ENCODE measurements around the gene GPATCH2L.

The GPATCH2L gene

DNA sequence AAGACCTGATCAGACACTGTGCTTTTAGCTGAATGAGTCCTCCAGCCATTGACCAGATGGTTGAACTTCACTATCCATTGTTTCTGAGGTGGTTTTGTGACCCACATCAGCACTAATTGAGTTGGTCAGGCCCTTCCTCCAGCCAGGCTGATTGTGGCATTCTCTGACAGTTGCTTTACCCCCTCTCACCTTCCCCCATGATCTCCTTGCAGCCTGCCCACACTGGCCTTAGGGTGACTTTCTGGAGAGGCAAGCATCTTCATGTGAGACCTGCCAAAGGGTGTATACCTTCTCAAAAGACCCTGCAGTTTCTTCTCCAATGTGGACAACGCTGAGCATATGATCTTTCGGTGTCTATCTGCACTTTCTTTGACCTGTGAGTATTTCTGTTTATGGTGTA lies 83.9 kb downstream of the GPATCH2L start:
- DNase-seq (ENCODE audit: low spot score in 2 of 2): no peak
- no peaks in the 10 kb centered on the region for H3K36me3 ChIP-seq (replicated peaks)
- no peak overlapping the region for H3K4me3 ChIP-seq
- H3K9me3 ChIP-seq: no peaks in the 10 kb centered on the region
- H3K27me3 ChIP-seq (ENCODE audit: low read depth): no peaks in the 10 kb centered on the region
- in situ Hi-C loops (cut with MboI; ENCODE audit: low sequenced_read_pairs): no loop called here
- H3K4me1 ChIP-seq: no peaks in the 10 kb centered on the region

DNA sequence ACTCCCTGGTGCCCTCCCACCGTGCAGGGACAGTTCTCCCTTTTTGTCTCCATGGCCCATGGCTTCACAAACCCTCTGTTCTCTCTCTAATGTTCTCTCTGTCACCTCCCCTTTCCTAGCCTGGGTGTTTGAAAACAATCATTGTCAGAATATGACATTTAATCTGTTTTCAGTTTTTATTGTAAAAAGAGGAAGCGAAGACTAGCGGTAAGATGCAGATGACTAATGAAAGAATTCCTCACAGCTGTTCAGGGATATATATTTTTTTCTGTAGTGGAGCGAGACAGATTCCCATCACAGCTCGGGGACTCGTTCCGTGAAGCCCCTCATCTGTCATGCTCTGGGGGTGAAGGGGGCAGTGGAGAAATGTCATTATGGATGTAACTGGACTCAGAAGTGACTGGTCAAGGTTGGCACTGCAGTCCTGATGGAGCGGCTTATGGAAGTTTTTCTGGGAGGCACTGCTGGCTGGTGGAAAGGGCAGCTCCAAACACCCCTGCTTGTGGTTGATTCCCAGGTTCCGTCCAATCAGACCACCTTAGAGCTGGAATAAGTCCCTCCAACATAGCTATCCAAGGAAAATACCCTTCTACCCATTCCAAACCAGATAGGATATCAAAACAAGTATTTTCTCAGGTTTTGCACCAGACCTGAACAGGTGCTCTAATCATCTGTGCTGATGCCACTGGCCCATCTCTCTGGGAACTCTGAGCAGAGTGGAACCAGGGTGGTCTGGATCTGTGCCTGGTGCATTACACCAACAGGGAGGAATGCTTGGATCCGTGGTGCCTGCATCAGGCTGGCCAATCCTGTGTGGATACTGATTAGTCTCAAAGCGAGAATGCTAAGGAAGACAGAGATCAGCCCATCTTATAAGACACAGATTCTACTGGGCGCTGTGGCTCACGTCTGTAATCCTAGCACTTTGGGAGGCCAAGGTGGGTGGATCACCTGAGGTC lies 84.7 kb downstream of the GPATCH2L start:
- H3K27me3 ChIP-seq (ENCODE audit: low read depth): no peaks in the 10 kb centered on the region
- in situ Hi-C loops (cut with MboI; ENCODE audit: low sequenced_read_pairs): no loop called here
- H3K4me1 ChIP-seq: no peaks in the 10 kb centered on the region
- H3K9me3 ChIP-seq: no peaks in the 10 kb centered on the region
- no peak for DNase-seq (ENCODE audit: low spot score in 2 of 2)
- H3K36me3 ChIP-seq (replicated peaks): no peaks in the 10 kb centered on the region
- no peak overlapping the region for H3K4me3 ChIP-seq

DNA sequence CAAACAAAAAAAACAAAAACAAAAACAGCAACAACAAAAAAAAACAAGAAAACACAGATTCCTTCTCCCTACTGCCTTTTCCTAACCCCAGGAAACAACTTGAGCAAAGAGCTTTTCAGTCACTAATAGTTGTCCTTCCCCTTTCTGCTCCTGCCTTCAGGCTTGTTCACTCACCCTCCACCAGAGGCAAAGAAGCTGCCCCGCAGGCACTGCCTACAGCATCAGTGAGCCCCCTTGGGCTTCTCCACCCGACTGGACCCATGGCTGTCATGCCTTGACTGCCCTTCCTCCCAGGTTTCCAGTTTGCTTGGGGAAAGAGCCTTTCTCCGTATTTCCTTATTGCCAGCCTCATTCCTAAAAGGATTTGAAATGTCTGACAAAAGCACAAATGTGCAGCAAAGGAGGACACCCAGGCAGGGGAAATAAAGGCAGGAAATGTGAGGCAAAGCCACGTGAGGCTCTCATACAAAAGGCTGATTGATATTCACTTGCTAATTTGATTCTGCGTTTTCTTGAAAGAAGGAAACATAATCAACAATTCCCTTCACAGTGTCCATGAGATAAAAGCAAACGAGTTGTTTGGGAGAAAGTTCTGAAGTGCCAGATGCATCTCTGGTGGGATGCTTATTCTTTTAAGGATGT lies 85.7 kb downstream of the GPATCH2L start:
- no peak for DNase-seq (ENCODE audit: low spot score in 2 of 2)
- Histone ChIP-seq H3K4me1 (no peaks in the 10 kb centered on the region), H3K4me3 (no peak overlapping the region), H3K9me3 (no peaks in the 10 kb centered on the region), H3K27me3 (ENCODE audit: low read depth) (no peaks in the 10 kb centered on the region), H3K36me3 (replicated peaks) (no peaks in the 10 kb centered on the region)
- in situ Hi-C loops (cut with MboI; ENCODE audit: low sequenced_read_pairs): no loop called here

DNA sequence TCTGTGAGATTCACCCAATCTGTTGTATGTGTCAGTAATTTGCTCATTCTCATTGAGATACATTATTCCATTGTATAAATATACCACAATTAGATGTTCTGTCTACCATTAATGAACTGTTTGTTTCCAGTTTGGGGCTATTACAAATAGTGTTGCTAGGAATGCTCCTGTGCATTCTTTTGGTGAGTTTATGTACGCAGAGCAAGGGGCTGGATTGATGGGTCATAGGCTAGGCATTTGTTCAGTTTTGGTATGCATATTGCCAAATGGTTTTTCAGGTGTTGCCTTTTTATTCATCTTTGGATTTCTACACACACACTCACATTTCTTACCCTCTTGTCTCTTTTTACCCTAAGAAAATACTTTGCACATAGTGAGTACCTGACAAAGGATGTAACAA lies 93.4 kb downstream of the GPATCH2L start:
- in situ Hi-C loops (cut with MboI; ENCODE audit: low sequenced_read_pairs): no loop called here
- DNase-seq (ENCODE audit: low spot score in 2 of 2): no peak
- Histone ChIP-seq H3K4me1 (no peaks in the 10 kb centered on the region), H3K27me3 (ENCODE audit: low read depth) (no peaks in the 10 kb centered on the region), H3K9me3 (no peaks in the 10 kb centered on the region), H3K4me3 (no peak overlapping the region), H3K36me3 (replicated peaks) (no peaks in the 10 kb centered on the region)

DNA sequence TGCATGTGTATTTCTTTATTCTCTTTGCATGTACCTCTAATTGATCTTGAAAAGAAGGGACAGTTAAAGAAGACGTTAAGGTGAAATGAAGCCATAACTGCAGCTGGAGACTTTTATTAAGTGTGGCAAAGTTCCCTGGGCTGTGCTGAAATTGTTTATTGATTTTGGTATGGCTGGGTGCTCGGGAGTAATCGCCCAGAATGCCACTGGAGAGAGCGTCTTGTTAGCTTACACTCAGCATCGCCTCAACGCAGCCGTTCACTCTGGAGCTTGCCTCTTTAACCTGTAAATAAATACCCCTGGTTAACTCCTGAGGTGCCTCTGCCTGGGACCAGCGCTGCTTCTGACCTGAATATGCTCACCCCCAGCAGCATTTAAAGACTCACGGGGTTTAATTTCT lies 98.6 kb downstream of the GPATCH2L start:
- Histone ChIP-seq H3K9me3 (no peaks in the 10 kb centered on the region), H3K4me3 (no peak overlapping the region), H3K27me3 (ENCODE audit: low read depth) (peaks cover 9% of the 10 kb centered on the region), H3K36me3 (replicated peaks) (no peaks in the 10 kb centered on the region), H3K4me1 (no peaks in the 10 kb centered on the region)
- DNase-seq (ENCODE audit: low spot score in 2 of 2): no peak
- in situ Hi-C loops (cut with MboI; ENCODE audit: low sequenced_read_pairs): no loop called here

DNA sequence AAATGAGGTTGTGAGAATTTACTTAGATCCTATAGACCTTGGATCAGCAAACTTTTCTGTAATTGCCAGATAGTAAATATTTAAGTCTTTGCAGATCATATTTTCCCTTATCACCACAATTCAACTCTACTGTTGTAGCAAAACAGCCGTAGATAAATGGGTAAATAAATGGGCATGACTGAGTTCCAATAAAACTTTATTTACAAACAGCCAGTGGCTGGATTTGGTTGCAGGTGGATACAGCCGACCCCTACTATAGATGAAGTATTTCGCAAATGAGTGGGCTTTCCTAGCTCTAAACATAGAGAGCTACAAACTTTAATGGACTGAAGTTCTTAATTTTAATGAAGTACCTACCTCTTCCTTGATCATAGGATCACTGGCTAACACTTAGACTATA lies 100.7 kb downstream of the GPATCH2L start:
- Histone ChIP-seq H3K4me1 (no peaks in the 10 kb centered on the region), H3K36me3 (replicated peaks) (no peaks in the 10 kb centered on the region), H3K9me3 (no peaks in the 10 kb centered on the region), H3K27me3 (ENCODE audit: low read depth) (peaks cover 9% of the 10 kb centered on the region), H3K4me3 (no peak overlapping the region)
- no peak for DNase-seq (ENCODE audit: low spot score in 2 of 2)
- in situ Hi-C loops (cut with MboI; ENCODE audit: low sequenced_read_pairs): no loop called here

DNA sequence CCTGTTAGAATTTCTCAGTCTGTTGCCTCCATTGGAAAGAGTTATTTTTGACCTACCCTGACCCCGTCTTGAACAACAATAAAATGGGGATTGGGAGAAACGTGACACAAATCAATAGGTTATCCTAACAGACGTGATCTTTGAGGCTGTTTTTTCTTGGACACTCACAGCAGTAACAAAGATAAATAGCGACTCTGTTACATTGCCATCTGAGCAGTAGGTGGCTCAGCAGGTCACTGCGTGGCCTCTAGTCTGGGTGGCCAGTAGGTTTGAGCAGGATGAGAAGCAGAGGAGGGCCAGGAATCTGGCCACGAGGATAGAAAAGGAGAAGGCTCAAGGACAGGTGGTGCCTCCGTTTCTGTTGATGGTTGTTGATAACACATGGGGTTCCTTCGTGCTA lies 101.4 kb downstream of the GPATCH2L start:
- no peaks in the 10 kb centered on the region for H3K36me3 ChIP-seq (replicated peaks)
- H3K4me1 ChIP-seq: no peaks in the 10 kb centered on the region
- H3K9me3 ChIP-seq: no peaks in the 10 kb centered on the region
- DNase-seq (ENCODE audit: low spot score in 2 of 2): no peak
- in situ Hi-C loops (cut with MboI; ENCODE audit: low sequenced_read_pairs): no loop called here
- H3K4me3 ChIP-seq: no peak overlapping the region
- peaks cover 9% of the 10 kb centered on the region for H3K27me3 ChIP-seq (ENCODE audit: low read depth)

DNA sequence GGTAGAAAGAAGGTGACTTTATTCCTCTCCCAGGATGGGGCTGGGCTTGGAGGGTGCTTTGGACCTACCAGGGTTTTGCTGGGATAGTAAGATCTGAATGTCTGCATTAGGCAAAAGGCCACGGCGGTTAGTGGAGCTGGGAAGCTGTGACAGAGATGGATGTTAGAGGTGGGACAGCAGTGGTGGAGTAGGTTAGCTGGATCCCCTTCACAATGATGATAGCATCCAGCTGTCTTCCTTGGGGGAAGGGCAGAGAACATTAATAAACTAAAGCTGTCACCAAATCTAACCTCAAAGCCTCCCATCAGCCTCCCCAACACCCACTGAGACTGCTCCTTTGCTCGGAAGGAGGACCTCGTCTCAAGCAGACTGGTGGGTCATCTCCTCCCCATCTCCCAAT lies 104.8 kb downstream of the GPATCH2L start:
- in situ Hi-C loops (cut with MboI; ENCODE audit: low sequenced_read_pairs): no loop called here
- Histone ChIP-seq H3K36me3 (replicated peaks) (no peaks in the 10 kb centered on the region), H3K9me3 (no peaks in the 10 kb centered on the region), H3K4me3 (no peak overlapping the region), H3K4me1 (no peaks in the 10 kb centered on the region), H3K27me3 (ENCODE audit: low read depth) (peaks cover 17% of the 10 kb centered on the region)
- DNase-seq (ENCODE audit: low spot score in 2 of 2): no peak

DNA sequence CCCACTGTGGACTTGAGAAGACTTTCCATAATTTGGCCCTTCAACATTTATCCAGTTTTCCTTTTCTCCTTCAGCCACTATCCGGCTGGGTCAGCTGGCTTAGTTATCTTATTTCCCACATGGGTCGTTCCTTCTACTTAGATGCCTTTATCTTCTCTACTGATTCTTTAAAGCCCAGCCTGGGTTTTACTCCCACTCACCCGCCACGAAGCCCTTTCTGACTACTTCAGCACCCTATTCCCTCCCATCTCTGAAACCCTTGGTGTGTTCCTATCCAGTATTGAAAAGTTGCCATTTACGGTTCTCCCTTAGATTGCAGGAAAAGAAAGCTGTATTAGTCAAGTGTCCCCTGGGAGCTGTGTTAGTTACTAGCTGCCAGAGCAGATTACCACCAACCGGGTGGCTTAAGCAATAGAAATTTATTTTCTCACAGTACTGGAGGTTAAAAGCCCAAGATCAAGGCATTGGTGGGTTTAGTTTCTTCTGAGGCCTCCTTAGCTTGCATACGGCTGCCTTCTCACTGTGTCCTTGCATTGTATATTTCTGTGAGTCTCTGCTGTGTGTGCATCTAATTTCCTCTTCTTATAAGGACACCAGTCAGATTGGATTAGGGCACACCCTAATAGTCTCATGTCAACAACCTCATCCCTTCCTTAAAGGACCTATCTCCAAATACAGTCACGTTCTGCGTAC lies 105.5 kb downstream of the GPATCH2L start:
- no peak for DNase-seq (ENCODE audit: low spot score in 2 of 2)
- Histone ChIP-seq H3K9me3 (no peaks in the 10 kb centered on the region), H3K36me3 (replicated peaks) (no peaks in the 10 kb centered on the region), H3K4me1 (no peaks in the 10 kb centered on the region), H3K27me3 (ENCODE audit: low read depth) (peaks cover 12% of the 10 kb centered on the region), H3K4me3 (no peak overlapping the region)
- in situ Hi-C loops (cut with MboI; ENCODE audit: low sequenced_read_pairs): no loop called here

DNA sequence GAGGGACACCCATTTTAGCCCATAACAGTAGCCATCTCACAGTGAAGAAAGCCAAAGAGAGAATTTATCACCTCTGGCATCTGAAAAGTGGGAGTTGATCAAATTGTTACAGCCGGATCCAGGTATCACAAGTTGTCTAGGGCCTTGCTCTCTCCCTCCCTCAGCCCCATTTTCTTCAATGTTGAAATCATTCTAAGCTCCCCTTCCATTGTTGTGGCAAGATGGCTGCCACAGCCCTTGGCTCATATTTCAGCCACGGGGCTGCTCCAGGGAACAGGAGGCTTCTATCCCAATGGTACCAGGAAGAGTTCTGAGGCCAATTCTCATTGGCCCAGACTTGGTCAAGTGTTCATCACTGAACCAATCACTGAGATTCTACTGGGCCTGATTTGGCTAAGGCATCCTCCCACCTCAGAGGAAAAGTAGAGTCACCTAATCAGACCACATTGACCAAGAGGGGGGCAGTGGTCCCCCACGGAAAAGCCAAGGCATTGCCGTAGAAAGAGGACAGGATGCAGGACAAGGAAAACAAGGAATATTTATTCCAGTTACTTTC lies 106.2 kb downstream of the GPATCH2L start:
- Histone ChIP-seq H3K4me1 (no peaks in the 10 kb centered on the region), H3K27me3 (ENCODE audit: low read depth) (0 out of 2 replicates have a peak, but pooled peaks cover 10% of the 10 kb centered on the region), H3K9me3 (no peaks in the 10 kb centered on the region), H3K36me3 (replicated peaks) (no peaks in the 10 kb centered on the region), H3K4me3 (no peak overlapping the region)
- DNase-seq (ENCODE audit: low spot score in 2 of 2): no peak
- in situ Hi-C loops (cut with MboI; ENCODE audit: low sequenced_read_pairs): no loop called here

DNA sequence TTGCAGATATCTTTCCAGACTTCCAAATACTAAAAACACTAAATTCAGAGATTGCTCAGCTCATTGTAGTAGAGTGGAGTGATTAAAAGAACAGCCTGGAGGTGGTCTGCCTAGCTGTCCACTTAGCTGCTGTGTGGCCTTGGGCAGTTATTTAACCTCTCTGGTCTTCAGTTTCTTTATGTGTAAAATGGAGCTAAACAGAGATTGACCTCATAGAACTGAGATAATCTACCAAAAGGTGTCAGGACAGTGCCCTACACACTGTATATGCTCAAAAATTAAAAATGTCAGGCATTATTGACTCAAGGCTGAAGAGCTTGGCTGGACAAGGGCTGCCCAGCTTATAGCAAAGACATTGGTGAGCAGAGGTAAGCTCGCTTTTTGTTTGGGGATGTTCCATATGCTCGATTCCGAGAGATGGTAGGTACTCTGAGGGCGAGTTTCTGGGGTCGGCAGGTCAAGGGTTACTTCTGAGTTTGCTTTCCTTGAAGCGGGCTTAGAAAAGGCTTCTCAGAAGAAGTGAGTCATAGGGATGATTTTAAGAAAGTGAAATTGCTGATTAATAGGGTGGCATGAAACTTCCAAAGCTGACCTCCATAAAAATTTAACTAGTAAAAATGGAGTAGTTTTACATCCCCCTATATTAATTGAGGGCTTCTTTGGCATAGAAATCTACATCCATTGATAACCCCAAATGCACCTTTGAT lies 107.5 kb downstream of the GPATCH2L start:
- H3K36me3 ChIP-seq (replicated peaks): no peaks in the 10 kb centered on the region
- DNase-seq (ENCODE audit: low spot score in 2 of 2): no peak
- H3K4me3 ChIP-seq: no peak overlapping the region
- in situ Hi-C loops (cut with MboI; ENCODE audit: low sequenced_read_pairs): no loop called here
- no peaks in the 10 kb centered on the region for H3K4me1 ChIP-seq
- H3K27me3 ChIP-seq (ENCODE audit: low read depth): 0 out of 2 replicates have a peak, but pooled peaks cover 10% of the 10 kb centered on the region
- H3K9me3 ChIP-seq: no peaks in the 10 kb centered on the region

DNA sequence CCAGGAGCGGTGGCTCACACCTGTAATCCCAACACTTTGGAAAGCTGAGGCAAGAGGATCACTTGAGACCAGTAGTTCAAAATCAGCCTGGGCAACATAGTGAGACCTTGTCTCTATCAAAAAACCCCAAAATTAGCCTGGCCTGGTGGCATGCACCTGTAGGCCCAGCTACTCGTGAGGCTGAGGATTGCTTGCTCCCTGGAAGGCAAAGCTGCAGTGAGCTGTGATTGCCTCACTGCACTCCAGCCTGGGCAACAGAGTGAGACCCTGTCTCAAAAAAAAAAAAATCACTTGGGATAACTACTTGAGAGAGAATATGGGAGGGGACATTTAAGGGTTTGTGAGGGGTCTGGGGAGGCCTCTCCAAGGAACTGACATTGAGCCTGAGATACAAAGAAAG lies 109.0 kb downstream of the GPATCH2L start:
- H3K4me3 ChIP-seq: no peak overlapping the region
- in situ Hi-C loops (cut with MboI; ENCODE audit: low sequenced_read_pairs): no loop called here
- 0 out of 2 replicates have a peak, but pooled peaks cover 8% of the 10 kb centered on the region for H3K27me3 ChIP-seq (ENCODE audit: low read depth)

DNA sequence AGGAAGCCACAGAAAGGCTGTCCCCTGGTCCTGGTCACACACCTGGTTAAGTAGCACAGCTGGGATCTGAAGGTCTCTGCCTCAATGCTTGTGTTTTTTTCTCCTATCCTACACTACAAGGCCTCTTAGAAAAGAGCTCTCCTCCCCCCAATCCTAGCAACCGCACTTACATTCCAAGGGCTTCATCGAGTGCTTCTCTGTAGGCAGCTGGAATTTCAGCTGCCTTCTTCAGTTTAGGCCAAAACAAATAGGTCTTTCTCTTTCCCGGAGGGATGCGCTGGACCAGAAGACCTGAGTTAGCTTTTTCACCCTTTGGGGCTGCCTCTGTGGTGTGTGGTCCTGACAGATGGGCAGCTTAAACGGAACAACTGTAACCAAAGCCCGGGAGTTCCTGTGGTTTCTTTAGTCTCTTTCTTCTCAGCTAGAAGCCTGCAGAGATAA lies 109.7 kb downstream of the GPATCH2L start:
- H3K4me1 ChIP-seq: no peaks in the 10 kb centered on the region
- no peak for DNase-seq (ENCODE audit: low spot score in 2 of 2)
- H3K9me3 ChIP-seq: no peaks in the 10 kb centered on the region
- no peak overlapping the region for H3K4me3 ChIP-seq
- 0 out of 2 replicates have a peak, but pooled peaks cover 8% of the 10 kb centered on the region for H3K27me3 ChIP-seq (ENCODE audit: low read depth)
- H3K36me3 ChIP-seq (replicated peaks): no peaks in the 10 kb centered on the region
- in situ Hi-C loops (cut with MboI; ENCODE audit: low sequenced_read_pairs): no loop called here

More for the DNA sequence above, 109.0 kb downstream of the GPATCH2L start:
- no peak for DNase-seq (ENCODE audit: low spot score in 2 of 2)
- no peaks in the 10 kb centered on the region for H3K9me3 ChIP-seq
- H3K4me1 ChIP-seq: no peaks in the 10 kb centered on the region
- no peaks in the 10 kb centered on the region for H3K36me3 ChIP-seq (replicated peaks)
